Left lung (tissue), 10 donors: ENCODE data around the gene DNMT3A. TPM values are rescaled to one million over a fixed set of nuclear protein-coding genes. Genes with fewer than 3 reads are reported as not detected.

Experiments used
- ATAC-seq: fragments of 200-7000 bp; cut with Tn5 transposase; one replicate; pipeline ENCODE4 v1.9.1; 2020; ENCODE audit warnings: moderate library complexity
- DNase-seq, 4 donors: peaks; one replicate each; pipeline ENCODE4 v3.0.0-alpha.2; 2013 to 2020
- H3K27ac ChIP-seq, 2 donors: fragments of 200-600 bp; sonication (generic) in 1 of 2; one replicate each; pipeline versions ENCODE4 v1.5.0 to v1.8.0; 2020 to 2021
- H3K27me3 ChIP-seq, 2 donors: fragments of 200-600 bp; sonication (generic) in 1 of 2; one replicate each; pipeline versions ENCODE4 v1.5.0 to v1.8.0; 2020 to 2021
- H3K36me3 ChIP-seq, 2 donors: fragments of 200-600 bp; sonication (generic) in 1 of 2; one replicate each; pipeline versions ENCODE4 v1.5.0 to v1.8.0; 2020 to 2021
- H3K4me1 ChIP-seq, 2 donors: fragments of 200-600 bp; one replicate each; pipeline ENCODE4 v1.8.0; 2021
- H3K4me3 ChIP-seq, 2 donors: fragments of 200-600 bp; sonication (generic) in 1 of 2; one replicate each; pipeline versions ENCODE4 v1.5.0 to v1.8.0; 2020 to 2021; ENCODE audit warnings: mild to moderate bottlenecking in 1 of 2
- H3K9me3 ChIP-seq, 2 donors: fragments of 200-600 bp; sonication (generic) in 1 of 2; one replicate each; pipeline versions ENCODE4 v1.5.0 to v1.8.0; 2020 to 2021
- CTCF ChIP-seq, 2 donors: fragments of 200-600 bp; sonication (generic) in 1 of 2; IDR thresholded peaks; one replicate each; pipeline versions ENCODE4 v1.5.0 to v1.8.0; 2021; ENCODE audit warnings: antibody characterized with exemption in 2 of 2
- intact Hi-C, 2 donors: fragments of 100-400 bp; cut with DNase I; formaldehyde crosslinking; loops; one replicate each; pipeline versions ENCODE4 v1.11.2 to v1.14.2; 2022
- polyA plus RNA-seq, 6 donors: library from polyadenylated mRNA; unstranded; fragments of 120-200 nt; gene quantifications; one replicate each; pipeline ENCODE4 v1.2.1, GENCODE V29; 2013; ENCODE audit not compliant: insufficient read length in 6 of 6
- total RNA-seq, 2 donors: library from RNA; stranded (reverse); fragmentation: NEBNext Ultra II Directional; extraction: Animal tissue kit (Norgen Biotek cat#: 25700); gene quantifications; one replicate each; pipeline ENCODE4 v1.2.1, GENCODE V29; 2021
- donor health status: DM: no; HTN: yes; CAD: no.
- donor health status: DM: no; HTN: no; CAD: no.

DNMT3A gene
- total and polyA plus RNA-seq, 8 donors = 37.5 to 123 (median 100) TPM

- no peak overlapping the region for H3K27ac ChIP-seq
- peaks cover 0 to 5% of the 10 kb centered on the region in 2 donors for H3K4me1 ChIP-seq
- no peaks in the 10 kb centered on the region for H3K9me3 ChIP-seq
- intact Hi-C loops = no loop called here
- peak; percentile 56 for ATAC-seq
- peak overlapping the region in 1 of 2 donors; percentile 5 for H3K4me3 ChIP-seq
- DNase-seq = no peak
- peaks cover 0 to 16% of the 10 kb centered on the region in 2 donors for H3K27me3 ChIP-seq
- H3K36me3 ChIP-seq = no peaks in the 10 kb centered on the region
- TF ChIP-seq CTCF (IDR thresholded peaks at IDR 0.05) = no peak
Measured at GRCh38 chr2:25204190-25204838, 137.4 kb downstream of the DNMT3A start.

- no peak for DNase-seq
- TF ChIP-seq CTCF (IDR thresholded peaks at IDR 0.05) = no peak
Measured at GRCh38 chr2:25202275-25202674, 139.4 kb downstream of the DNMT3A start.

GRCh38 chr2:25201794-25202193 is 139.9 kb downstream of the DNMT3A start:
- ATAC-seq = no peak

More at GRCh38 chr2:25202275-25202674, 139.4 kb downstream of the DNMT3A start:
- H3K4me1 ChIP-seq = peaks cover 0 to 5% of the 10 kb centered on the region in 2 donors
- H3K27ac ChIP-seq = no peak overlapping the region
- H3K27me3 ChIP-seq = peaks cover 0 to 16% of the 10 kb centered on the region in 2 donors
- intact Hi-C loops = no loop called here
- H3K36me3 ChIP-seq = no peaks in the 10 kb centered on the region
- no peak overlapping the region for H3K4me3 ChIP-seq
- no peak for ATAC-seq
- H3K9me3 ChIP-seq = no peaks in the 10 kb centered on the region

GRCh38 chr2:25201265-25201664 is 140.5 kb downstream of the DNMT3A start:
- DNase-seq (no peak), ATAC-seq (no peak)
- no peak for TF ChIP-seq CTCF (IDR thresholded peaks at IDR 0.05)
- Histone ChIP-seq H3K9me3 (no peaks in the 10 kb centered on the region), H3K27ac (no peak overlapping the region), H3K4me1 (peaks cover 0 to 10% of the 10 kb centered on the region in 2 donors), H3K27me3 (peaks cover 0 to 16% of the 10 kb centered on the region in 2 donors), H3K4me3 (no peak overlapping the region), H3K36me3 (no peaks in the 10 kb centered on the region)
- intact Hi-C loops = no loop called here

More at GRCh38 chr2:25201794-25202193, 139.9 kb downstream of the DNMT3A start:
- H3K4me1 ChIP-seq = peaks cover 0 to 5% of the 10 kb centered on the region in 2 donors
- H3K9me3 ChIP-seq = no peaks in the 10 kb centered on the region
- intact Hi-C loops = no loop called here
- H3K36me3 ChIP-seq = no peaks in the 10 kb centered on the region
- H3K27me3 ChIP-seq = peaks cover 0 to 16% of the 10 kb centered on the region in 2 donors
- no peak overlapping the region for H3K4me3 ChIP-seq
- no peak for TF ChIP-seq CTCF (IDR thresholded peaks at IDR 0.05)
- DNase-seq = no peak
- H3K27ac ChIP-seq = no peak overlapping the region

- no peak for DNase-seq
- no peaks in the 10 kb centered on the region for H3K9me3 ChIP-seq
- no peak for TF ChIP-seq CTCF (IDR thresholded peaks at IDR 0.05)
- H3K4me1 ChIP-seq = peaks cover 0 to 6% of the 10 kb centered on the region in 2 donors
- intact Hi-C loops = loop anchor here in 1 of 2 donors (10.0 kb wide), 1 partner anchor 224 kb away; the partner anchor contains the start of gene DNAJC27
- H3K36me3 ChIP-seq = no peaks in the 10 kb centered on the region
- H3K27me3 ChIP-seq = peaks cover 0 to 6% of the 10 kb centered on the region in 2 donors
- H3K4me3 ChIP-seq = no peak overlapping the region
- H3K27ac ChIP-seq = no peak overlapping the region
- ATAC-seq = no peak
Measured at GRCh38 chr2:25198576-25198975, 143.1 kb downstream of the DNMT3A start.
